B cell (primary cell): ENCODE data around the gene ITPKC. TPM values are rescaled to one million over a fixed set of nuclear protein-coding genes. Genes with fewer than 3 reads are reported as not detected.
A peak's percentile ranks its signal among the peaks of the same experiment; 100 is the strongest.

Experiments used
- ATAC-seq: fragments of 200-7000 bp; cut with Tn5 transposase; one replicate; pipeline ENCODE4 v1.10.0; 2021; ENCODE audit warnings: low read depth, mild to moderate bottlenecking, moderate number of reproducible peaks, moderate library complexity
- CTCF ChIA-PET: fragments of 350-600 bp; sonication (Branson Sonifier 250); formaldehyde crosslinking; loops from one replicate; lab custom pipeline; 2021; ENCODE audit warnings: antibody characterized with exemption, inconsistent platforms; lab: Charles Lee
- POLR2A ChIA-PET: fragments of 350-600 bp; sonication (Branson Sonifier 250); formaldehyde crosslinking; loops from one replicate; lab custom pipeline; 2021; ENCODE audit warnings: antibody characterized with exemption; lab: Charles Lee
- DNase-seq: peaks from one replicate; pipeline ENCODE4 v3.0.0; 2013
- H2AFZ ChIP-seq: 2 replicates; pipeline ENCODE4 v1.6.1; 2012; ENCODE audit warnings: mild to moderate bottlenecking, low read depth, low read length; ENCODE audit not compliant: insufficient read depth, poor library complexity, severe bottlenecking
- H3K27ac ChIP-seq, 2 donors: 1 replicate in 1 of 2; 2 replicates in 1 of 2; pipeline ENCODE4 v1.5.1; 2012 to 2013; ENCODE audit warnings: low read length in 2 of 2, mild to moderate bottlenecking in 2 of 2, moderate library complexity in 1 of 2
- H3K27me3 ChIP-seq, 4 experiments: fragments of 200-600 bp in 1 of 4; sonication (generic) in 1 of 4; replicated peaks in 1 of 4; 1 replicate in 2 of 4; 2 replicates in 2 of 4; pipeline versions ENCODE4 v1.6.1 to v1.7.0; 2013 to 2016; ENCODE audit warnings: low read length in 3 of 4, mild to moderate bottlenecking in 2 of 4, mixed read lengths in 1 of 4, moderate library complexity in 1 of 4; ENCODE audit not compliant: insufficient read depth in 4 of 4, control insufficient read depth in 3 of 4; ENCODE audit errors: control extremely low read depth in 1 of 4
- H3K36me3 ChIP-seq, 2 experiments: replicated peaks in 1 of 2; 1 replicate in 1 of 2; 2 replicates in 1 of 2; pipeline versions ENCODE4 v1.6.1 to v1.7.1; 2013; ENCODE audit warnings: low read length in 1 of 2; ENCODE audit not compliant: insufficient read depth in 2 of 2, control insufficient read depth in 1 of 2; ENCODE audit errors: control extremely low read depth in 1 of 2, extremely low read depth in 1 of 2
- H3K4me1 ChIP-seq, 2 donors: fragments of 200-600 bp in 1 of 2; sonication (generic) in 1 of 2; 1 replicate in 1 of 2; 2 replicates in 1 of 2; pipeline versions ENCODE4 v1.5.1 to v1.6.1; 2013 to 2017; ENCODE audit warnings: low read length in 2 of 2; ENCODE audit not compliant: control insufficient read depth in 2 of 2, insufficient read depth in 2 of 2
- H3K4me2 ChIP-seq: replicated peaks from 2 replicates; pipeline ENCODE3; 2012; ENCODE audit warnings: mild to moderate bottlenecking, low read depth, low read length; ENCODE audit not compliant: poor library complexity, severe bottlenecking
- H3K4me3 ChIP-seq, 5 experiments: fragments of 200-600 bp in 1 of 5; sonication (generic) in 1 of 5; 1 replicate in 3 of 5; 2 replicates in 2 of 5; pipeline versions ENCODE4 v1.5.1 to v1.7.0; 2011 to 2016; ENCODE audit warnings: low read length in 4 of 5, mild to moderate bottlenecking in 4 of 5, low read depth in 2 of 5, control low read depth in 1 of 5, moderate library complexity in 1 of 5; ENCODE audit not compliant: insufficient read depth in 1 of 5; ENCODE audit errors: control extremely low read depth in 1 of 5, extremely low read depth in 1 of 5
- H3K79me2 ChIP-seq: fragments of 200-600 bp; sonication (generic); one replicate; pipeline ENCODE4 v1.6.0; 2016; ENCODE audit warnings: low read length; ENCODE audit not compliant: control insufficient read depth, insufficient read depth
- H3K9ac ChIP-seq: fragments of 200-600 bp; sonication (generic); 2 replicates; pipeline ENCODE4 v1.6.1; 2017; ENCODE audit warnings: mild to moderate bottlenecking, low read length, moderate library complexity
- H3K9me3 ChIP-seq, 3 donors: one replicate each; pipeline versions ENCODE4 v1.6.1 to v1.7.1; 2013; ENCODE audit warnings: low read length in 2 of 3; ENCODE audit not compliant: control insufficient read depth in 2 of 3, insufficient read depth in 1 of 3; ENCODE audit errors: control extremely low read depth in 1 of 3
- H4K20me1 ChIP-seq: 2 replicates; pipeline ENCODE4 v1.6.0; 2012; ENCODE audit warnings: mild to moderate bottlenecking, low read length; ENCODE audit not compliant: insufficient read depth, control insufficient read depth, poor library complexity, severe bottlenecking
- H3K27ac Mint-ChIP-seq: one replicate; pipeline ENCODE4 v1.8.0; 2021; ENCODE audit warnings: mixed read lengths
- H3K27me3 Mint-ChIP-seq: one replicate; pipeline ENCODE4 v1.8.0; 2021; ENCODE audit warnings: mixed read lengths
- H3K4me1 Mint-ChIP-seq: one replicate; pipeline ENCODE4 v1.8.0; 2021; ENCODE audit warnings: mixed read lengths
- H3K4me3 Mint-ChIP-seq: one replicate; pipeline ENCODE4 v1.8.0; 2021; ENCODE audit warnings: mixed read lengths
- H3K9me3 Mint-ChIP-seq: one replicate; pipeline ENCODE4 v1.8.0; 2022; ENCODE audit warnings: mixed read lengths; ENCODE audit not compliant: insufficient read depth
- EZH2 ChIP-seq: IDR thresholded peaks from 2 replicates; pipeline ENCODE4 v1.6.1; 2012; ENCODE audit warnings: borderline replicate concordance, low read depth, mild to moderate bottlenecking, moderate library complexity, low read length; ENCODE audit not compliant: insufficient read depth, poor library complexity, severe bottlenecking
- WGBS: methylation state at CpG from one replicate; pipeline ENCODE4 v1.1.5; 2013; ENCODE audit warnings: missing lambda C conversion rate; ENCODE audit not compliant: insufficient coverage; 5-methylcytosine and 5-hydroxymethylcytosine counted together
- intact Hi-C: fragments of 100-400 bp; cut with micrococcal nuclease; formaldehyde crosslinking; loops from one replicate; pipeline ENCODE4 v1.10.0; 2022
- polyA plus RNA-seq: library from polyadenylated mRNA; depleted of rRNA; stranded (reverse); fragments of >200 nt; gene quantifications from 2 replicates; pipeline ENCODE4 v1.2.3, GENCODE V29; 2012
- total RNA-seq, 2 donors: library from RNA; stranded (reverse); fragments of 120-200 nt in 1 of 2; gene quantifications; 1 replicate in 1 of 2; 2 replicates in 1 of 2; pipeline versions ENCODE4 v1.2.3 to v1.2.4, GENCODE V29; 2013 to 2022
- TF ChIP-seq, protein P1 (sequence below): fragments of 200-600 bp; IDR thresholded peaks from one replicate; pipeline ENCODE4 v1.8.0; 2022; ENCODE audit warnings: antibody characterized with exemption, mild to moderate bottlenecking

Gene ITPKC
- total and polyA plus RNA-seq, 2 donors (not counting 1 experiment from before 2014, with no cell fraction given), result 8.7 to 16.0 TPM

GRCh38 chr19:40741527-40742390 lies 24.8 kb downstream of the ITPKC start:
- Histone ChIP-seq H3K4me3 (no peak overlapping the region), H3K9me3 (no peaks in the 10 kb centered on the region), H3K4me1 (no peaks in the 10 kb centered on the region), H3K4me2 (no peak overlapping the region), H2AFZ (no peak overlapping the region), H4K20me1 (no peaks in the 10 kb centered on the region), H3K27me3 (no peaks in the 10 kb centered on the region), H3K36me3 (peaks cover 0 to 23% of the 10 kb centered on the region in 2 experiments), H3K79me2 (no peaks in the 10 kb centered on the region), H3K27ac (no peak overlapping the region), H3K9ac (no peak overlapping the region)
- Mint-ChIP-seq H3K9me3 (no peaks in the 10 kb centered on the region), H3K4me3 (no peak overlapping the region), H3K4me1 (no peaks in the 10 kb centered on the region), H3K27me3 (no peaks in the 10 kb centered on the region), H3K27ac (no peak overlapping the region)
- POLR2A ChIA-PET, result no interaction called here
- TF ChIP-seq, protein P1, sequence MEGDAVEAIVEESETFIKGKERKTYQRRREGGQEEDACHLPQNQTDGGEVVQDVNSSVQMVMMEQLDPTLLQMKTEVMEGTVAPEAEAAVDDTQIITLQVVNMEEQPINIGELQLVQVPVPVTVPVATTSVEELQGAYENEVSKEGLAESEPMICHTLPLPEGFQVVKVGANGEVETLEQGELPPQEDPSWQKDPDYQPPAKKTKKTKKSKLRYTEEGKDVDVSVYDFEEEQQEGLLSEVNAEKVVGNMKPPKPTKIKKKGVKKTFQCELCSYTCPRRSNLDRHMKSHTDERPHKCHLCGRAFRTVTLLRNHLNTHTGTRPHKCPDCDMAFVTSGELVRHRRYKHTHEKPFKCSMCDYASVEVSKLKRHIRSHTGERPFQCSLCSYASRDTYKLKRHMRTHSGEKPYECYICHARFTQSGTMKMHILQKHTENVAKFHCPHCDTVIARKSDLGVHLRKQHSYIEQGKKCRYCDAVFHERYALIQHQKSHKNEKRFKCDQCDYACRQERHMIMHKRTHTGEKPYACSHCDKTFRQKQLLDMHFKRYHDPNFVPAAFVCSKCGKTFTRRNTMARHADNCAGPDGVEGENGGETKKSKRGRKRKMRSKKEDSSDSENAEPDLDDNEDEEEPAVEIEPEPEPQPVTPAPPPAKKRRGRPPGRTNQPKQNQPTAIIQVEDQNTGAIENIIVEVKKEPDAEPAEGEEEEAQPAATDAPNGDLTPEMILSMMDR, result no peak
- TF ChIP-seq EZH2, result no peak
- intact Hi-C loops, result no loop called here
- DNase-seq (no peak), ATAC-seq (peak; percentile 10)
- 84% methylated on average over 9 of the region's 10 CpGs for WGBS
- CTCF ChIA-PET, result interaction anchor here (0.7 to 2.9 kb wide), 4 partner anchors 13 to 138 kb away, joined by 3 to 14 read pairs (median 4); no protein-coding TSS in a partner anchor

DNA sequence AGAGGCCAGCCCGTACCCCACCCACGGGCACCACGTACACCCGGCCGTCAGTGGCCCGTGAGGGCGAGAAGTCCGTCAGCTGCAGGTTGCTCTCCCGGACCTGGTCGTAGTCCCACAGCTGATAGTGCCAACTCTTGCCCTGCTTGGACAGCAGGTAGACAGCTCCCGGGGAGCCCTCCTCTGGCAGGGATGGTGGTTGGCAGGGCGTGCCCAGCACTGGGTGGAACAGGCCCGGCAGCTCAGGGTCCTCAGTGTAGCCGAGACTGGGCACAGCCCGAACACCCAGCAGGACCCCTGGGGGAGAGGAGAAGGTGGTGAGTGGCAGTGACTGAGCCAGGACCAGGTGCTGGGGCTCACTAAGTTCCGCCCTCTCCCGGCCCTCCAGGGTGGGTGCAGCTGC lies 25.6 kb downstream of the ITPKC start:
- Mint-ChIP-seq H3K27me3 (no peaks in the 10 kb centered on the region), H3K9me3 (no peaks in the 10 kb centered on the region), H3K4me3 (no peak overlapping the region), H3K27ac (no peak overlapping the region), H3K4me1 (no peaks in the 10 kb centered on the region)
- peaks cover 0 to 16% of the 10 kb centered on the region in 2 experiments for H3K36me3 ChIP-seq
- H3K9me3 ChIP-seq, result no peaks in the 10 kb centered on the region
- no peak overlapping the region for H3K27ac ChIP-seq
- no peak overlapping the region for H3K4me2 ChIP-seq
- POLR2A ChIA-PET, result no interaction called here
- no peaks in the 10 kb centered on the region for H3K4me1 ChIP-seq
- intact Hi-C loops, result no loop called here
- H3K79me2 ChIP-seq, result no peaks in the 10 kb centered on the region
- CTCF ChIA-PET, result interaction anchor here (1.4 to 2.9 kb wide), 3 partner anchors 12 to 80 kb away, joined by 4 to 14 read pairs (median 4); no protein-coding TSS in a partner anchor
- ATAC-seq, result no peak
- H2AFZ ChIP-seq, result no peak overlapping the region
- H4K20me1 ChIP-seq, result no peaks in the 10 kb centered on the region
- no peak for TF ChIP-seq EZH2
- no peak for DNase-seq
- H3K27me3 ChIP-seq, result no peaks in the 10 kb centered on the region
- no peak overlapping the region for H3K4me3 ChIP-seq
- 95% methylated on average over 17 of the region's 17 CpGs for WGBS
- H3K9ac ChIP-seq, result no peak overlapping the region
